22Rv1 (cell line): Measurements from ENCODE around the gene PLEKHA3.

Source experiments
- H3K27ac ChIP-seq: fragments of 450-650 bp; 2 replicates; pipeline ENCODE4 v1.5.1; 2017
- ZFX ChIP-seq: fragments of 450-650 bp; IDR thresholded peaks from 2 replicates; pipeline ENCODE4 v1.6.1; 2017; ENCODE audit warnings: antibody characterized with exemption, borderline replicate concordance
- TF ChIP-seq, protein P1 (sequence below): fragments of 450-650 bp; IDR thresholded peaks from 2 replicates; pipeline ENCODE4 v1.5.1; 2017; ENCODE audit warnings: mild to moderate bottlenecking

PLEKHA3 gene

GRCh38 chr2:178480227-178481181 lies at the start of gene PLEKHA3:
Gene PLEKHA3 (plus strand): TSS chr2:178480457. CDS start chr2:178480870, 413 bp downstream.
- TF ChIP-seq, protein P1, sequence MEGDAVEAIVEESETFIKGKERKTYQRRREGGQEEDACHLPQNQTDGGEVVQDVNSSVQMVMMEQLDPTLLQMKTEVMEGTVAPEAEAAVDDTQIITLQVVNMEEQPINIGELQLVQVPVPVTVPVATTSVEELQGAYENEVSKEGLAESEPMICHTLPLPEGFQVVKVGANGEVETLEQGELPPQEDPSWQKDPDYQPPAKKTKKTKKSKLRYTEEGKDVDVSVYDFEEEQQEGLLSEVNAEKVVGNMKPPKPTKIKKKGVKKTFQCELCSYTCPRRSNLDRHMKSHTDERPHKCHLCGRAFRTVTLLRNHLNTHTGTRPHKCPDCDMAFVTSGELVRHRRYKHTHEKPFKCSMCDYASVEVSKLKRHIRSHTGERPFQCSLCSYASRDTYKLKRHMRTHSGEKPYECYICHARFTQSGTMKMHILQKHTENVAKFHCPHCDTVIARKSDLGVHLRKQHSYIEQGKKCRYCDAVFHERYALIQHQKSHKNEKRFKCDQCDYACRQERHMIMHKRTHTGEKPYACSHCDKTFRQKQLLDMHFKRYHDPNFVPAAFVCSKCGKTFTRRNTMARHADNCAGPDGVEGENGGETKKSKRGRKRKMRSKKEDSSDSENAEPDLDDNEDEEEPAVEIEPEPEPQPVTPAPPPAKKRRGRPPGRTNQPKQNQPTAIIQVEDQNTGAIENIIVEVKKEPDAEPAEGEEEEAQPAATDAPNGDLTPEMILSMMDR, result no peak
- no peak for TF ChIP-seq ZFX
- peak within 1 kb of the TSS; percentile 86 for H3K27ac ChIP-seq

DNA sequence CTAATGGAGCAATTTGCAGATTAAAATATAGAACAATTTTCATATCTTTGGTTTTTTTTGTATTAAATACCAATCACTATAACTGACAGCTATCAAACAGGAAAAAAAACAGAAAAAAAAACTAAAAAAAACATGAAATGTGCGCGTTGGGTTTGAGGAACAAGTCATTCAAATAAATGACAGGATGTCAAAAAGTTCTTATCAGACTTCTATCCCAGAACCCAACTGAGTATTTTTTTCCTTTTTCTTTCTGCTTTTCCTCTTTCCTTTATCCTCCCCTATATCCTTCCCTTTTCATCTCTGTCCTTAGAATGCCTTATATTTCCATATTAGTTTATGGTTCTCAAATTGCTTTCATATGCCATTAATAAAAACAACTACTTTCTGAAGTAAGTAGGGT lies 43.6 kb upstream of the PLEKHA3 start:
- H3K27ac ChIP-seq, result no peak overlapping the region
- TF ChIP-seq, protein P1, result no peak
- no peak for TF ChIP-seq ZFX

GRCh38 chr2:178441426-178441825 lies 38.8 kb upstream of the PLEKHA3 start:
- no peak for TF ChIP-seq ZFX
- TF ChIP-seq, protein P1, result no peak
- no peak overlapping the region for H3K27ac ChIP-seq

DNA sequence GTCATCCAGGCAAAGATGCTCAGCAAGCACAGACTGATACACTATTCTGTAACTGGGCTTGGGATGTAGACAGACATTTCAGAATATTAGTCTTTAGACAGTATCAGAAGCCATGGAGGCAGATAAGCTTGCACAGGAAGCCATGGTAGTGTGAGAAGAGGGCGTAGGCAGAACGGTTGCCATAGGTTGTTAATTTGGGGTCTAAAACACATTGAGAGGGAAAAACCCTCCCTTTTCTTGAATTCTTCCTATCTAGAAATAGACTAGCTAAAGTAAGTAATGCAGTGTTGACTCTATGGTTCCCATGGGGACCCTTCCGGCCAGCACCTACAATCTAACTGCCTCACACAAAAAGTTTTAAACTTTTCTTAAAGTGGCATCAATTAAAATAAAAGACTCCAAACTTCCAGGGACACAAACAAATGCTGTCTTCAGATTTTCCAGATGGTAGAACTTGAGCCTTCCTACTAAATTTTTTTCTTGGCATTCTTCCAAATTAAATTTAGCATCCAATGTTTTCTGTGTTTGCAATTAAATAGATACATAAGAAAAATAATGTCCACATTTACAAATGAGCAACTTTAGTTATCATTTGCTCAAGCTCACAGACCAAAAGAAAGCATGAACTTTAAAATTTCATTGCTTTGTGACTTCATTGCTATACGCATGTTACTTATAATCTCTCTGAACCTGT lies 31.1 kb upstream of the PLEKHA3 start:
- no peak for TF ChIP-seq ZFX
- TF ChIP-seq, protein P1, result no peak
- H3K27ac ChIP-seq, result peak overlapping the region; percentile 90; the same call in 1 of the 2 replicates

- TF ChIP-seq, protein P1, result no peak
- no peak for TF ChIP-seq ZFX
- peak overlapping the region; percentile 90 for H3K27ac ChIP-seq
Measured at GRCh38 chr2:178449700-178450523, 30.3 kb upstream of the PLEKHA3 start.

DNA sequence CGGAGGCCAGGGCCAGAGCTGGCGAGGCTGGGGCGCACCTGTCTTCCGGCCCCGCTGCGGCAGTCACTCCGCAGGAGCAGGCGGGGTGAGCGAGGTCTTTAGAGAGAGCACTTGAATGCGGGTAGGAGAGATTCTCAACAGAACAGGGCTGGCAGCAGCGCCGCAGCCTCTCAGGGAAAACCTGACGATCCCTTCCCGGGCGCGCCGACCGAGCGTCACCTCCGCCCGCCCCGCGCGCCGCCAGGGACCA lies 29.8 kb upstream of the PLEKHA3 start:
- H3K27ac ChIP-seq, result peak overlapping the region; percentile 90
- TF ChIP-seq ZFX, result no peak
- TF ChIP-seq, protein P1, result no peak
